Transverse colon (tissue), 4 donors: ENCODE results near the gene CSH2. TPM values are rescaled to one million over a fixed set of nuclear protein-coding genes. Genes with fewer than 3 reads are reported as not detected.

Experiments
- DNase-seq: peaks from one replicate; pipeline ENCODE4 v3.0.0-alpha.2; 2019
- H3K27ac ChIP-seq, 4 donors: fragments of 200-600 bp; sonication (generic); 2 replicates each; pipeline ENCODE4 v1.5.1; 2016 to 2018; ENCODE audit warnings: inconsistent platforms in 4 of 4
- H3K27me3 ChIP-seq: fragments of 200-600 bp; sonication (generic); 2 replicates; pipeline ENCODE4 v1.5.1; 2017; ENCODE audit warnings: inconsistent platforms
- H3K36me3 ChIP-seq, 4 donors: fragments of 200-600 bp; sonication (generic); 2 replicates each; pipeline ENCODE4 v1.5.1; 2017 to 2019; ENCODE audit warnings: inconsistent platforms in 4 of 4
- H3K4me1 ChIP-seq, 4 donors: fragments of 200-600 bp; sonication (generic); 2 replicates each; pipeline ENCODE4 v1.5.1; 2017 to 2020; ENCODE audit warnings: inconsistent platforms in 4 of 4
- H3K4me3 ChIP-seq, 4 donors: fragments of 200-600 bp; sonication (generic); 1 replicate in 1 of 4; 2 replicates in 3 of 4; pipeline versions ENCODE4 v1.5.1 to v1.6.1; 2017 to 2019; ENCODE audit warnings: inconsistent platforms in 4 of 4
- H3K9me3 ChIP-seq, 2 donors: fragments of 200-600 bp; sonication (generic); 2 replicates each; pipeline ENCODE4 v1.5.1; 2017 to 2019; ENCODE audit warnings: inconsistent platforms in 2 of 2
- CTCF ChIP-seq, 5 experiments: fragments of 200-600 bp in 3 of 5; fragments of 450-650 bp in 2 of 5; sonication (generic) in 3 of 5; IDR thresholded peaks; 1 replicate in 2 of 5; 2 replicates in 3 of 5; pipeline ENCODE4 v1.5.1; 2016 to 2017; ENCODE audit warnings: antibody characterized with exemption in 5 of 5, inconsistent platforms in 3 of 5, mild to moderate bottlenecking in 2 of 5, moderate library complexity in 1 of 5
- EP300 ChIP-seq: sonication (generic); formaldehyde crosslinking; IDR thresholded peaks from one replicate; pipeline ENCODE4 v1.6.1; 2017; ENCODE audit warnings: antibody characterized with exemption, low read depth
- POLR2A ChIP-seq: fragments of 450-650 bp; IDR thresholded peaks from one replicate; pipeline ENCODE4 v1.6.1; 2016; ENCODE audit warnings: antibody characterized with exemption, mild to moderate bottlenecking, moderate library complexity
- POLR2AphosphoS5 ChIP-seq, 3 donors: sonication (generic); formaldehyde crosslinking; IDR thresholded peaks; one replicate each; pipeline ENCODE4 v1.6.1; 2016; ENCODE audit warnings: antibody characterized with exemption in 3 of 3
- WGBS, 2 donors: methylation state at CpG; one replicate each; pipeline ENCODE4 v1.1.5; 2018; ENCODE audit warnings: low coverage in 1 of 2; 5-methylcytosine and 5-hydroxymethylcytosine counted together
- in situ Hi-C, 4 donors: fragments of 200-750 bp; cut with MboI; loops; one replicate each; pipeline versions ENCODE4 v1.15.0 to v1.15.1; 2017; ENCODE audit warnings: low sequenced_read_pairs in 3 of 4, low pct_ligation_motif_present in 1 of 4, low pct_unique_long_range_greater_than_20kb in 1 of 4
- intact Hi-C: fragments of 100-400 bp; cut with DNase I; formaldehyde crosslinking; loops from one replicate; pipeline ENCODE4 v1.15.1; 2023; ENCODE audit warnings: low total_unique reads
- total RNA-seq, 4 donors: library from RNA; depleted of rRNA; stranded (reverse); fragments of >200 nt; gene quantifications; one replicate each; pipeline ENCODE4 v1.1.0, GENCODE V29; 2016

Gene CSH2
- total RNA-seq, 4 donors from 2014 or later, result not detected

GRCh38 chr17:63832014-63832413 is 41.5 kb downstream of the CSH2 start:
- Histone ChIP-seq H3K27ac (no peak overlapping the region), H3K36me3 (peaks cover 0 to 62% (median 29%) of the 10 kb centered on the region in 4 donors), H3K9me3 (no peaks in the 10 kb centered on the region), H3K27me3 (no peaks in the 10 kb centered on the region), H3K4me3 (no peak overlapping the region), H3K4me1 (peaks cover 8 to 33% (median 17%) of the 10 kb centered on the region in 4 donors)
- intact Hi-C loops, result no loop called here
- WGBS, 2 donors, result 78% methylated on average over 5 of the region's 5 CpGs; no CpG with 5 or more reads in 1 of the 2 donors
- TF ChIP-seq POLR2AphosphoS5 (IDR thresholded peaks at IDR 0.05) (no peak), EP300 (no peak), CTCF (IDR thresholded peaks at IDR 0.05) (no peak), POLR2A (no peak)
- in situ Hi-C loops, result no loop called here
- DNase-seq, result no peak

GRCh38 chr17:63831505-63831904 is 42.0 kb downstream of the CSH2 start:
- H3K4me1 ChIP-seq, result peaks cover 8 to 31% (median 18%) of the 10 kb centered on the region in 4 donors
- no peak overlapping the region for H3K4me3 ChIP-seq
- peaks cover 0 to 60% (median 26%) of the 10 kb centered on the region in 4 donors for H3K36me3 ChIP-seq
- intact Hi-C loops (no loop called here), in situ Hi-C loops (no loop called here)
- H3K27me3 ChIP-seq, result no peaks in the 10 kb centered on the region
- TF ChIP-seq EP300, result no peak
- no peak for TF ChIP-seq CTCF (IDR thresholded peaks at IDR 0.05)
- TF ChIP-seq POLR2AphosphoS5 (IDR thresholded peaks at IDR 0.05), result no peak
- TF ChIP-seq POLR2A, result no peak
- no peaks in the 10 kb centered on the region for H3K9me3 ChIP-seq
- no peak for DNase-seq
- no peak overlapping the region for H3K27ac ChIP-seq
- WGBS, 2 donors, result 75% methylated on average over 8 of the region's 8 CpGs; no CpG with 5 or more reads in 1 of the 2 donors

- Histone ChIP-seq H3K9me3 (no peaks in the 10 kb centered on the region), H3K27ac (no peak overlapping the region), H3K36me3 (peaks cover 0 to 55% (median 26%) of the 10 kb centered on the region in 4 donors), H3K27me3 (no peaks in the 10 kb centered on the region), H3K4me1 (peaks cover 10 to 36% (median 23%) of the 10 kb centered on the region in 4 donors), H3K4me3 (no peak overlapping the region)
- intact Hi-C loops (no loop called here), in situ Hi-C loops (no loop called here)
- 76 to 82% methylated on average over 4 to 15 of the region's 15 CpGs for WGBS, 2 donors
- TF ChIP-seq POLR2AphosphoS5 (IDR thresholded peaks at IDR 0.05) (no peak), CTCF (IDR thresholded peaks at IDR 0.05) (no peak), POLR2A (no peak), EP300 (no peak)
- DNase-seq, result no peak
These were observed 42.5 kb downstream of the CSH2 start for GRCh38 chr17:63830904-63831491.

GRCh38 chr17:63830278-63830677 is 43.2 kb downstream of the CSH2 start:
- Histone ChIP-seq H3K9me3 (no peaks in the 10 kb centered on the region), H3K4me1 (peaks cover 14 to 36% (median 24%) of the 10 kb centered on the region in 4 donors), H3K27me3 (no peaks in the 10 kb centered on the region), H3K36me3 (peaks cover 0 to 54% (median 25%) of the 10 kb centered on the region in 4 donors), H3K4me3 (no peak overlapping the region), H3K27ac (no peak overlapping the region)
- no peak for DNase-seq
- in situ Hi-C loops, result no loop called here
- intact Hi-C loops, result no loop called here
- no peak for TF ChIP-seq POLR2A
- no peak for TF ChIP-seq EP300
- TF ChIP-seq POLR2AphosphoS5 (IDR thresholded peaks at IDR 0.05), result no peak
- TF ChIP-seq CTCF (IDR thresholded peaks at IDR 0.05), result no peak
- 86% methylated on average over 5 of the region's 5 CpGs; no CpG with 5 or more reads in 1 of the 2 donors for WGBS, 2 donors
